ENCODE measurements around the gene QSOX2.
"Not testable (repeated sequence)": the region's sequence is repeated elsewhere in the genome, so short reads cannot be mapped to it uniquely, and the experiment has no call there.

Gene QSOX2

GRCh38 chr9:136282272-136282861, 36.8 kb upstream of the QSOX2 start:
- DNase-seq: no peak

GRCh38 chr9:136281421-136282271, 36.0 kb upstream of the QSOX2 start:
- DNase-seq: no peak

GRCh38 chr9:136280535-136281315, 35.1 kb upstream of the QSOX2 start:
- DNase-seq: no peak

- no peak for DNase-seq
Measured at GRCh38 chr9:136279471-136279870, 33.9 kb upstream of the QSOX2 start.

- DNase-seq: no peak
Measured at GRCh38 chr9:136278894-136279293, 33.3 kb upstream of the QSOX2 start.

GRCh38 chr9:136278221-136278620, 32.6 kb upstream of the QSOX2 start:
- DNase-seq: no peak

- DNase-seq: no peak
Measured at GRCh38 chr9:136277746-136278145, 32.1 kb upstream of the QSOX2 start.

GRCh38 chr9:136276716-136277115, 31.1 kb upstream of the QSOX2 start:
- no peak for DNase-seq

GRCh38 chr9:136275655-136276429, 30.2 kb upstream of the QSOX2 start:
- no peak for DNase-seq

- DNase-seq: no peak
Measured at GRCh38 chr9:136274786-136275654, 29.4 kb upstream of the QSOX2 start.

- DNase-seq: no peak
Measured at GRCh38 chr9:136273921-136274785, 28.5 kb upstream of the QSOX2 start.

GRCh38 chr9:136273244-136273865, 27.7 kb upstream of the QSOX2 start:
- no peak for DNase-seq

GRCh38 chr9:136270173-136270705, 24.6 kb upstream of the QSOX2 start:
- DNase-seq: peak; percentile 31

- no peak for DNase-seq
Measured at GRCh38 chr9:136268735-136269134, 23.1 kb upstream of the QSOX2 start.

- no peak for DNase-seq
Measured at GRCh38 chr9:136268318-136268717, 22.7 kb upstream of the QSOX2 start.

GRCh38 chr9:136267261-136268111, 21.9 kb upstream of the QSOX2 start:
- DNase-seq: peak; percentile 86

GRCh38 chr9:136266641-136267040, 21.0 kb upstream of the QSOX2 start:
- not testable (repeated sequence) for DNase-seq

GRCh38 chr9:136265561-136266355, 20.1 kb upstream of the QSOX2 start:
- no peak for DNase-seq
